ENCODE data around the gene SRM. TPM values are rescaled to one million over a fixed set of nuclear protein-coding genes. Genes with fewer than 3 reads are reported as not detected.
"Not testable (repeated sequence)": the region's sequence is repeated elsewhere in the genome, so short reads cannot be mapped to it uniquely, and the experiment has no call there.

Gene SRM
- 10 to 100 TPM; 19.8 to 86.2 TPM for total RNA-seq

- intact Hi-C loops (cut with DNase I): no loop called here
Observed at GRCh38 chr1:11059968-11060830, at the start of gene SRM. Gene SRM, minus strand, starts transcription at chr1:11060018. Its CDS starts 75 bp downstream, at chr1:11059943.

GRCh38 chr1:11109047-11109760 is 49.4 kb upstream of the SRM start:
- intact Hi-C loops (cut with DNase I): no loop called here
- Histone ChIP-seq H3K27me3 (no peaks in the 10 kb centered on the region), H3K9ac (ENCODE audit: low read depth in 2 of 2, low read length in 2 of 2) (no peak overlapping the region), H3K36me3 (peaks cover 7% of the 10 kb centered on the region), H3K4me1 (no peaks in the 10 kb centered on the region), H3K27ac (no peak overlapping the region), H3K9me3 (no peaks in the 10 kb centered on the region), H3K4me3 (no peak overlapping the region)
- TF ChIP-seq CTCF (IDR thresholded peaks at IDR 0.05): no peak
- no peak for DNase-seq

More at GRCh38 chr1:11059968-11060830, at the start of gene SRM:
- H3K27me3 ChIP-seq: no peaks in the 10 kb centered on the region
- peak within 1 kb of the TSS; percentile 99 for H3K4me3 ChIP-seq
- peak within 1 kb of the TSS; percentile 75 for H3K27ac ChIP-seq
- TF ChIP-seq CTCF (IDR thresholded peaks at IDR 0.05): peak; percentile 35
- DNase-seq: peak; percentile 89
- no peaks in the 10 kb centered on the region for H3K4me1 ChIP-seq
- no peaks in the 10 kb centered on the region for H3K36me3 ChIP-seq
- no peaks in the 10 kb centered on the region for H3K9me3 ChIP-seq
- H3K9ac ChIP-seq (ENCODE audit: low read depth in 2 of 2, low read length in 2 of 2): peak within 1 kb of the TSS; percentile 88 to 95

GRCh38 chr1:11107599-11107998 is 47.8 kb upstream of the SRM start:
- Histone ChIP-seq H3K27ac (no peak overlapping the region), H3K4me1 (no peaks in the 10 kb centered on the region), H3K27me3 (no peaks in the 10 kb centered on the region), H3K9me3 (no peaks in the 10 kb centered on the region), H3K36me3 (peaks cover 4% of the 10 kb centered on the region), H3K9ac (ENCODE audit: low read depth in 2 of 2, low read length in 2 of 2) (no peak overlapping the region), H3K4me3 (no peak overlapping the region)
- intact Hi-C loops (cut with DNase I): no loop called here
- no peak for TF ChIP-seq CTCF (IDR thresholded peaks at IDR 0.05)
- no peak for DNase-seq

GRCh38 chr1:11105586-11105985 is 45.8 kb upstream of the SRM start:
- Histone ChIP-seq H3K9ac (ENCODE audit: low read depth in 2 of 2, low read length in 2 of 2) (no peak overlapping the region), H3K4me1 (no peaks in the 10 kb centered on the region), H3K4me3 (no peak overlapping the region), H3K36me3 (peaks cover 4% of the 10 kb centered on the region), H3K27me3 (no peaks in the 10 kb centered on the region), H3K9me3 (no peaks in the 10 kb centered on the region), H3K27ac (no peak overlapping the region)
- DNase-seq: no peak
- TF ChIP-seq CTCF (IDR thresholded peaks at IDR 0.05): no peak
- intact Hi-C loops (cut with DNase I): no loop called here

- no peak for DNase-seq
- intact Hi-C loops (cut with DNase I): no loop called here
- peaks cover 7% of the 10 kb centered on the region for H3K4me1 ChIP-seq
- TF ChIP-seq CTCF (IDR thresholded peaks at IDR 0.05): no peak
- H3K4me3 ChIP-seq: no peak overlapping the region
- no peak overlapping the region for H3K27ac ChIP-seq
- H3K9me3 ChIP-seq: no peaks in the 10 kb centered on the region
- H3K9ac ChIP-seq (ENCODE audit: low read depth in 2 of 2, low read length in 2 of 2): no peak overlapping the region
- no peaks in the 10 kb centered on the region for H3K27me3 ChIP-seq
- H3K36me3 ChIP-seq: peaks cover 3% of the 10 kb centered on the region
Observed at GRCh38 chr1:11101347-11101746, 41.5 kb upstream of the SRM start.

- H3K27me3 ChIP-seq; H3K27ac ChIP-seq; H3K36me3 ChIP-seq; H3K4me1 ChIP-seq; intact Hi-C loops (cut with DNase I); DNase-seq; H3K9me3 ChIP-seq; H3K9ac ChIP-seq (ENCODE audit: low read depth in 2 of 2, low read length in 2 of 2); H3K4me3 ChIP-seq: not testable (repeated sequence)
Observed at GRCh38 chr1:11100806-11101205, 41.0 kb upstream of the SRM start.
